HepG2 (cell line): Measurements from ENCODE around the gene MED23. TPM values are rescaled to one million over a fixed set of nuclear protein-coding genes. Genes with fewer than 3 reads are reported as not detected.
A peak's percentile ranks its signal among the peaks of the same experiment; 100 is the strongest.

ENCODE experiments used
- FOSL1 ChIP-seq: sonication (generic); formaldehyde crosslinking; IDR thresholded peaks from 2 replicates; pipeline ENCODE4 v1.9.0; 2021; ENCODE audit warnings: missing genetic modification reagents, borderline replicate concordance
- HNRNPL ChIP-seq: fragments of 200-400 bp; formaldehyde crosslinking; IDR thresholded peaks from 2 replicates; pipeline ENCODE4 v1.6.1; 2017; ENCODE audit warnings: mild to moderate bottlenecking, low read depth, low read length
- KLF13 ChIP-seq: sonication (generic); formaldehyde crosslinking; IDR thresholded peaks from 2 replicates; pipeline ENCODE4 v1.4.0; 2020; ENCODE audit warnings: mild to moderate bottlenecking, missing genetic modification reagents
- NBN ChIP-seq: fragments of 450-650 bp; conservative IDR thresholded peaks from 2 replicates; pipeline ENCODE4 v1.6.1; 2017
- PCBP2 ChIP-seq: fragments of 200-400 bp; formaldehyde crosslinking; optimal IDR thresholded peaks from 2 replicates; pipeline ENCODE3; 2018; ENCODE audit warnings: low read length, low read depth; ENCODE audit not compliant: poor library complexity, severe bottlenecking
- POLR2AphosphoS5 ChIP-seq: IDR thresholded peaks from 2 replicates; pipeline ENCODE4 v1.6.1; 2012; ENCODE audit warnings: low read depth, low read length
- REL ChIP-seq: sonication (generic); formaldehyde crosslinking; conservative IDR thresholded peaks from 2 replicates; pipeline ENCODE4 v1.8.0; 2022; ENCODE audit warnings: mild to moderate bottlenecking, missing genetic modification reagents, moderate library complexity
- TAF15 ChIP-seq: fragments of 200-400 bp; formaldehyde crosslinking; IDR thresholded peaks from one replicate; pipeline ENCODE4 v1.6.1; 2018; ENCODE audit warnings: mild to moderate bottlenecking, low read depth, low read length; ENCODE audit not compliant: poor library complexity, severe bottlenecking
- TRIM24 ChIP-seq: sonication (generic); formaldehyde crosslinking; IDR thresholded peaks from 2 replicates; pipeline ENCODE4 v1.8.0; 2022; ENCODE audit warnings: mild to moderate bottlenecking, missing genetic modification reagents
- ZFYVE20 ChIP-seq: sonication (generic); formaldehyde crosslinking; IDR thresholded peaks from 2 replicates; pipeline ENCODE4 v1.8.0; 2023; ENCODE audit warnings: low read depth, mild to moderate bottlenecking, moderate library complexity, missing genetic modification reagents, borderline replicate concordance
- ZNF883 ChIP-seq: sonication (generic); formaldehyde crosslinking; IDR thresholded peaks from 2 replicates; pipeline ENCODE4 v1.5.1; 2020; ENCODE audit warnings: mild to moderate bottlenecking, missing genetic modification reagents; ENCODE audit errors: not compliant biosample characterization
- ZNF891 ChIP-seq: sonication (generic); formaldehyde crosslinking; IDR thresholded peaks from 2 replicates; pipeline ENCODE4 v1.5.0; 2020; ENCODE audit warnings: mild to moderate bottlenecking, missing genetic modification reagents
- polyA plus RNA-seq, 8 experiments: library from polyadenylated mRNA; depleted of rRNA in 3 of 8; stranded (reverse) in 7 of 8; unstranded in 1 of 8; fragments of >200 nt; fragmentation: Illumina TruSeq in 4 of 8; extraction: Trizol in 4 of 8; gene quantifications; 2 replicates each; pipeline versions ENCODE4 v1.2.1 to v1.2.3, GENCODE V29; 2011 to 2016; ENCODE audit warnings: low read depth in 4 of 8, missing spikeins in 1 of 8, mixed read lengths in 1 of 8; ENCODE audit not compliant: insufficient read depth in 1 of 8
- total RNA-seq, 5 experiments: library from RNA; depleted of rRNA; stranded (reverse); fragments of >200 nt; fragmentation: Illumina TruSeq; extraction: Trizol; gene quantifications; 2 replicates each; pipeline ENCODE4 v1.2.3, GENCODE V29; 2016; ENCODE audit warnings: low read depth in 1 of 5
- TF ChIP-seq, protein P1 (sequence below): IDR thresholded peaks from 2 replicates; pipeline ENCODE4 v1.6.1; 2016; ENCODE audit warnings: mild to moderate bottlenecking
- TF ChIP-seq, protein P2 (sequence below): IDR thresholded peaks from 2 replicates; pipeline ENCODE4 v1.6.1; 2016; ENCODE audit warnings: low read depth
- TF ChIP-seq, protein P3 (sequence below): sonication (generic); formaldehyde crosslinking; IDR thresholded peaks from 2 replicates; pipeline ENCODE4 v1.4.0; 2020; ENCODE audit warnings: missing genetic modification reagents
- TF ChIP-seq, protein P4 (sequence below): sonication (generic); formaldehyde crosslinking; IDR thresholded peaks from 2 replicates; pipeline ENCODE4 v1.4.0; 2020; ENCODE audit warnings: missing genetic modification reagents
- TF ChIP-seq, protein P5 (sequence below): sonication (generic); formaldehyde crosslinking; IDR thresholded peaks from 2 replicates; pipeline ENCODE4 v1.4.0; 2020; ENCODE audit warnings: missing genetic modification reagents

MED23 gene
- total and polyA plus RNA-seq, 2 of the 13 experiments (the other 11 are each of a cell fraction or from before 2014, with no cell fraction given), result 34.9 to 50.5 TPM

DNA sequence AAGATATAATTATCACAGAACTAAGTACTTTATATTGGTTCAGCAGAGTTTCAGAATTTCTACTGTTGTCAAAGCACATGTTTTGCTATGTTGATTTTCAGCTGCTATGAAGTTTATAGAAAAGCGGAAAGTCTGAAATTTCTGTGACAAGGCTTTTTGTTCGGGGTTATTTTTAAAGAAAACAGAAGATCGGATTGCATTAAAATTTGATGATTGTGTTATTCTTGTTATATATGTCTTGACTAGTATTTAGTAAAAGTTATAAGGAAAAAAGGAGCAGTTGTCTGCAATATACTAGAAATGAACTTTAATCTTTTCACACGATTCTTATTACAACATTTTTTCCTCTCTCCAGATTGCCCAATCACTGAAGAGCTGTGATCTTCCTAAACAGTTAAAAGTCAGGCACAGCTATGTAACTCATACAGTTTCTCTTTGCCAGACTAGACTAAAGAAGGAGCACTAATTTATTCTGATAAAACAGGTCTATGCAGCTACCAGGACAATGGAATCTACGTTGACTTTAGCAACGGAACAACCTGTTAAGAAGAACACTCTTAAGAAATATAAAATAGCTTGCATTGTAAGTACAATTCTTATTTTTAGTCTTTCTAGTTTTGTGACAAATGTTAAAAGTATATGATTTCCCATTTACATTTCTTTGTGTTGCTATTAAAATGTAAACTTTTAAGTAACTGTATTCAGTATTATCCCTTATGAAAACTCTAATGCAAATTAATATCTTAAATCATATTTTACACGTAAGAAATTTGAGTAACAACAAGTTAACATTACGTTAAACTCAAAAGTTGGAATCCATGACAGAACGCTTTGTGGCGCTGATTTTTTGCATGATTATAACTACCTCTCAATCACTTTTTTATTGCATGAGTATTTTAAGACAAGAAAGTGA lies 9.1 kb upstream of the MED23 start, which contains the start of gene ENPP3 (continued):
- no peak for TF ChIP-seq TAF15
- TF ChIP-seq, protein P1, sequence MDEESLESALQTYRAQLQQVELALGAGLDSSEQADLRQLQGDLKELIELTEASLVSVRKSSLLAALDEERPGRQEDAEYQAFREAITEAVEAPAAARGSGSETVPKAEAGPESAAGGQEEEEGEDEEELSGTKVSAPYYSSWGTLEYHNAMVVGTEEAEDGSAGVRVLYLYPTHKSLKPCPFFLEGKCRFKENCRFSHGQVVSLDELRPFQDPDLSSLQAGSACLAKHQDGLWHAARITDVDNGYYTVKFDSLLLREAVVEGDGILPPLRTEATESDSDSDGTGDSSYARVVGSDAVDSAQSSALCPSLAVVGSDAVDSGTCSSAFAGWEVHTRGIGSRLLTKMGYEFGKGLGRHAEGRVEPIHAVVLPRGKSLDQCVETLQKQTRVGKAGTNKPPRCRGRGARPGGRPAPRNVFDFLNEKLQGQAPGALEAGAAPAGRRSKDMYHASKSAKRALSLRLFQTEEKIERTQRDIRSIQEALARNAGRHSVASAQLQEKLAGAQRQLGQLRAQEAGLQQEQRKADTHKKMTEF (CRISPR knock-in tag), result peak; percentile 60
- TF ChIP-seq, protein P2, sequence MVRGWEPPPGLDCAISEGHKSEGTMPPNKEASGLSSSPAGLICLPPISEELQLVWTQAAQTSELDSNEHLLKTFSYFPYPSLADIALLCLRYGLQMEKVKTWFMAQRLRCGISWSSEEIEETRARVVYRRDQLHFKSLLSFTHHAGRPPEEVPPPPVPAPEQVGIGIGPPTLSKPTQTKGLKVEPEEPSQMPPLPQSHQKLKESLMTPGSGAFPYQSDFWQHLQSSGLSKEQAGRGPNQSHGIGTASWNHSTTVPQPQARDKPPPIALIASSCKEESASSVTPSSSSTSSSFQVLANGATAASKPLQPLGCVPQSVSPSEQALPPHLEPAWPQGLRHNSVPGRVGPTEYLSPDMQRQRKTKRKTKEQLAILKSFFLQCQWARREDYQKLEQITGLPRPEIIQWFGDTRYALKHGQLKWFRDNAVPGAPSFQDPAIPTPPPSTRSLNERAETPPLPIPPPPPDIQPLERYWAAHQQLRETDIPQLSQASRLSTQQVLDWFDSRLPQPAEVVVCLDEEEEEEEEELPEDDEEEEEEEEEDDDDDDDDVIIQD (CRISPR knock-in tag), result peak; percentile 94
- no peak for TF ChIP-seq ZNF883 (CRISPR knock-in tag)
- TF ChIP-seq PCBP2, result no peak
- TF ChIP-seq KLF13, result no peak
- TF ChIP-seq ZFYVE20 (CRISPR knock-in tag), result no peak
- TF ChIP-seq POLR2AphosphoS5, result peak; percentile 96
- TF ChIP-seq, protein P3, sequence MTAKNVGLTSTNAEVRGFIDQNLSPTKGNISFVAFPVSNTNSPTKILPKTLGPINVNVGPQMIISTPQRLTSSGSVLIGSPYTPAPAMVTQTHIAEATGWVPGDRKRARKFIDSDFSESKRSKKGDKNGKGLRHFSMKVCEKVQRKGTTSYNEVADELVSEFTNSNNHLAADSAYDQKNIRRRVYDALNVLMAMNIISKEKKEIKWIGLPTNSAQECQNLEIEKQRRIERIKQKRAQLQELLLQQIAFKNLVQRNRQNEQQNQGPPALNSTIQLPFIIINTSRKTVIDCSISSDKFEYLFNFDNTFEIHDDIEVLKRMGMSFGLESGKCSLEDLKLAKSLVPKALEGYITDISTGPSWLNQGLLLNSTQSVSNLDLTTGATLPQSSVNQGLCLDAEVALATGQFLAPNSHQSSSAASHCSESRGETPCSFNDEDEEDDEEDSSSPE (CRISPR knock-in tag), result 0 out of 2 replicates have a peak, but pooled peaks have one; percentile 8
- no peak for TF ChIP-seq ZNF891 (CRISPR knock-in tag)
- TF ChIP-seq HNRNPL, result no peak
- no peak for TF ChIP-seq FOSL1
- no peak for TF ChIP-seq REL (CRISPR knock-in tag)
- no peak for TF ChIP-seq NBN
- TF ChIP-seq, protein P4, sequence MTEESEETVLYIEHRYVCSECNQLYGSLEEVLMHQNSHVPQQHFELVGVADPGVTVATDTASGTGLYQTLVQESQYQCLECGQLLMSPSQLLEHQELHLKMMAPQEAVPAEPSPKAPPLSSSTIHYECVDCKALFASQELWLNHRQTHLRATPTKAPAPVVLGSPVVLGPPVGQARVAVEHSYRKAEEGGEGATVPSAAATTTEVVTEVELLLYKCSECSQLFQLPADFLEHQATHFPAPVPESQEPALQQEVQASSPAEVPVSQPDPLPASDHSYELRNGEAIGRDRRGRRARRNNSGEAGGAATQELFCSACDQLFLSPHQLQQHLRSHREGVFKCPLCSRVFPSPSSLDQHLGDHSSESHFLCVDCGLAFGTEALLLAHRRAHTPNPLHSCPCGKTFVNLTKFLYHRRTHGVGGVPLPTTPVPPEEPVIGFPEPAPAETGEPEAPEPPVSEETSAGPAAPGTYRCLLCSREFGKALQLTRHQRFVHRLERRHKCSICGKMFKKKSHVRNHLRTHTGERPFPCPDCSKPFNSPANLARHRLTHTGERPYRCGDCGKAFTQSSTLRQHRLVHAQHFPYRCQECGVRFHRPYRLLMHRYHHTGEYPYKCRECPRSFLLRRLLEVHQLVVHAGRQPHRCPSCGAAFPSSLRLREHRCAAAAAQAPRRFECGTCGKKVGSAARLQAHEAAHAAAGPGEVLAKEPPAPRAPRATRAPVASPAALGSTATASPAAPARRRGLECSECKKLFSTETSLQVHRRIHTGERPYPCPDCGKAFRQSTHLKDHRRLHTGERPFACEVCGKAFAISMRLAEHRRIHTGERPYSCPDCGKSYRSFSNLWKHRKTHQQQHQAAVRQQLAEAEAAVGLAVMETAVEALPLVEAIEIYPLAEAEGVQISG, result no peak
- TF ChIP-seq TRIM24 (CRISPR knock-in tag), result no peak
- TF ChIP-seq, protein P5, sequence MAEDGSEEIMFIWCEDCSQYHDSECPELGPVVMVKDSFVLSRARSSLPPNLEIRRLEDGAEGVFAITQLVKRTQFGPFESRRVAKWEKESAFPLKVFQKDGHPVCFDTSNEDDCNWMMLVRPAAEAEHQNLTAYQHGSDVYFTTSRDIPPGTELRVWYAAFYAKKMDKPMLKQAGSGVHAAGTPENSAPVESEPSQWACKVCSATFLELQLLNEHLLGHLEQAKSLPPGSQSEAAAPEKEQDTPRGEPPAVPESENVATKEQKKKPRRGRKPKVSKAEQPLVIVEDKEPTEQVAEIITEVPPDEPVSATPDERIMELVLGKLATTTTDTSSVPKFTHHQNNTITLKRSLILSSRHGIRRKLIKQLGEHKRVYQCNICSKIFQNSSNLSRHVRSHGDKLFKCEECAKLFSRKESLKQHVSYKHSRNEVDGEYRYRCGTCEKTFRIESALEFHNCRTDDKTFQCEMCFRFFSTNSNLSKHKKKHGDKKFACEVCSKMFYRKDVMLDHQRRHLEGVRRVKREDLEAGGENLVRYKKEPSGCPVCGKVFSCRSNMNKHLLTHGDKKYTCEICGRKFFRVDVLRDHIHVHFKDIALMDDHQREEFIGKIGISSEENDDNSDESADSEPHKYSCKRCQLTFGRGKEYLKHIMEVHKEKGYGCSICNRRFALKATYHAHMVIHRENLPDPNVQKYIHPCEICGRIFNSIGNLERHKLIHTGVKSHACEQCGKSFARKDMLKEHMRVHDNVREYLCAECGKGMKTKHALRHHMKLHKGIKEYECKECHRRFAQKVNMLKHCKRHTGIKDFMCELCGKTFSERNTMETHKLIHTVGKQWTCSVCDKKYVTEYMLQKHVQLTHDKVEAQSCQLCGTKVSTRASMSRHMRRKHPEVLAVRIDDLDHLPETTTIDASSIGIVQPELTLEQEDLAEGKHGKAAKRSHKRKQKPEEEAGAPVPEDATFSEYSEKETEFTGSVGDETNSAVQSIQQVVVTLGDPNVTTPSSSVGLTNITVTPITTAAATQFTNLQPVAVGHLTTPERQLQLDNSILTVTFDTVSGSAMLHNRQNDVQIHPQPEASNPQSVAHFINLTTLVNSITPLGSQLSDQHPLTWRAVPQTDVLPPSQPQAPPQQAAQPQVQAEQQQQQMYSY (CRISPR knock-in tag), result no peak
